GM10248 (cell line): ENCODE data around the gene PPM1D.
"Not testable (repeated sequence)": the region's sequence is repeated elsewhere in the genome, so short reads cannot be mapped to it uniquely, and the experiment has no call there.

Experiments
- CTCF ChIA-PET: fragments of 300-600 bp; sonication (Branson Sonifier 250); formaldehyde crosslinking; extraction: SDS; loops from one replicate; lab custom pipeline; 2021; ENCODE audit warnings: antibody characterized with exemption; lab: Yijun Ruan, JAX
- POLR2A ChIA-PET: fragments of 350-650 bp; sonication (Branson Sonifier 250); formaldehyde crosslinking; extraction: SDS; loops from one replicate; lab custom pipeline; 2020; ENCODE audit warnings: antibody characterized with exemption; lab: Yijun Ruan, JAX
- DNase-seq: peaks from one replicate; pipeline ENCODE4 v3.0.0; 2012; ENCODE audit errors: extremely low spot score
- CTCF ChIP-seq: IDR thresholded peaks from 2 replicates; pipeline ENCODE4 v1.5.1; 2012; ENCODE audit warnings: mild to moderate bottlenecking, low read depth; ENCODE audit errors: extremely low read depth, missing control alignments, control extremely low read depth

PPM1D gene

DNA sequence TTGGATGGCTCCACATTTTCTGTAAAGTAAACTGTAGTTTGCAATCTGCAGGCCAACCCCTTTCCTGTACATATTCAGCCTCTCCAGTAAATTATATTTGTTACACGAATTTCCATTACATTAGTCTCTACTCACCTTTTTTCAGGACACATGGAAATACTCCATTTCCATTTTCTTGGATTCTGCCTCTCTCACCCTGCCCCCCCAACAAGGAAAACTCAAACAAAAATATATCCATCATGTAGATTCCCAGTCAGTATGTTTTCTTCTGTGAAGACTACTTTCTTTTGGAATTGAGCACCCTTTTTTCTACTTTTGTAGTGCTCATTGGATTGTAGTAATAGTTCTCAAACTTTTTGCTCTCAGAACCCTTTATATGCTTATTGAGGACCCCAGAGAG lies 2.9 kb downstream of the PPM1D start:
- ChIA-PET CTCF (interaction anchor here (1.0 to 7.1 kb wide), 4 partner anchors 10 to 36 kb away, joined by 3 to 34 read pairs (median 16); no protein-coding TSS in a partner anchor), POLR2A (interaction anchor here (0.7 kb wide), 2 partner anchors 12 to 49 kb away, joined by 3 read pairs; no protein-coding TSS in a partner anchor)
- DNase-seq, result no peak
- no peak for TF ChIP-seq CTCF

DNA sequence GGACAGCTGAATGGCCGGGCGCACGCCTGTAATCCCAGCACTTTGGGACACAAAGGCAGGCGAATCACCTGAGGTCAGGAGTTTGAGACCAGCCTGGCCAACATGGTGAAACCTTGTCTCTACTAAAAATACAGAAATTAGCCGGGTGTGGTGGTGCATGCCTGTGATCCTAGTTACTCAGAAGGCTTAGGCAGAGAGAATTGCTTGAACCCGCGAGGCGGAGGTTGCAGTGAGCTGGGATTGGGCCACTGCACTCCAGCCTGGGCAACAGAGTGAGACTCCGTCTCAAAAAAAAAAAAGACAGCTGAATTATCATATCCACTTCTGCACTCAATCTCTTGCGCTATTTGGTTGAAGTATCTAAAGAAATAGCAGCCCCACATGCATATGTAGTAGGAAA lies 3.5 kb downstream of the PPM1D start:
- ChIA-PET CTCF (interaction anchor here (1.0 to 7.1 kb wide), 3 partner anchors 10 to 35 kb away, joined by 3 to 34 read pairs (median 4); no protein-coding TSS in a partner anchor), POLR2A (interaction anchor here (1.3 kb wide), 1 partner anchor 11 kb away, joined by 4 read pairs; no protein-coding TSS in a partner anchor)
- DNase-seq, result not testable (repeated sequence)

- DNase-seq, result no peak
- ChIA-PET CTCF (interaction anchor here (1.0 to 7.1 kb wide), 2 partner anchors 11 to 34 kb away, joined by 4 to 34 read pairs; no protein-coding TSS in a partner anchor), POLR2A (interaction anchor here (1.3 kb wide), 1 partner anchor 9 kb away, joined by 4 read pairs; no protein-coding TSS in a partner anchor)
- TF ChIP-seq CTCF, result no peak
Observed at GRCh38 chr17:60604686-60605334, 4.8 kb downstream of the PPM1D start.

DNA sequence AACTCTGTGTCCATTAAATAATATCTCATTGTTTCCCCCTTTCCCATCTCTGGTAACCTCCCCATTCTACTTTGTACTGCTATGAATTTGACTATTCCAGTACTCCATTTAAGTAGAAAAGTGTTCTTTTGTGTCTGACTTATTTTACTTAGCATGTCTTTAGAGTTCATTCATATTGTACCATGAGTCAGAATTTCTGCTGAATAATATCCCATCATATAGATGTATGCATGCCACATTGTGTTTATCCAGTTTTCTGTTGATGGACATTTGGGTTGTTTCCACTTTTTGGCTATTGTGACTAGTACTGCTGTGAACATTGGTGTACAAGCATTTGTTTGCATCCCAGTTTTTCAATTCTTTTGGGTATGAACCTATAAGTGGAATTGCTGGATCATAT lies 6.0 kb downstream of the PPM1D start:
- ChIA-PET CTCF (interaction anchor here (7.1 kb wide), 1 partner anchor 33 kb away, joined by 34 read pairs; no protein-coding TSS in a partner anchor), POLR2A (no interaction called here)
- TF ChIP-seq CTCF, result no peak
- DNase-seq, result no peak

DNA sequence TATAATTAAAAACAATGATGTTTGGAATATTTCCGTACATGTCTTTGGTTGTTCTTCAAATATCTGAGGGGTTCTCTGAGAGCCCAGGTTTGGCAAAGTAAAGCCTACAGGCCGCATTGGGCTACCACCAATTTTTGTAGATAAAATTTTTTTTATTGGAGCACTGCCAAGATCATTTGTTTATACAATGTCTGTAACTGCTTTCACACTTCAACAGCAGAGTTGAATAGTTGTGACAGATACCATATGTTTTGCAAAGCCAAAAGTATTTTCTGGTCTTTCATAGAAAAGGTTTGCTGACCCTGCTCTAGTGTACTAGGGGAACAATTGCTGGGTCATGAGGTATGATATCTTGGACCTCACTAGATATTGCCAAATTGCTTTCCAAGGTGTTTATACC lies 10.5 kb downstream of the PPM1D start:
- DNase-seq, result no peak
- ChIA-PET CTCF (no interaction called here), POLR2A (no interaction called here)
- TF ChIP-seq CTCF, result no peak

GRCh38 chr17:60611321-60611720 lies 11.3 kb downstream of the PPM1D start:
- POLR2A ChIA-PET, CTCF ChIA-PET, DNase-seq: not testable (repeated sequence)

GRCh38 chr17:60613325-60613724 lies 13.3 kb downstream of the PPM1D start:
- ChIA-PET POLR2A (interaction anchor here (0.6 kb wide), 2 partner anchors 36 to 89 kb away, joined by 4 to 5 read pairs; no protein-coding TSS in a partner anchor), CTCF (interaction anchor here (0.7 to 2.2 kb wide), 3 partner anchors 12 to 25 kb away, joined by 4 to 12 read pairs (median 7); partner anchors contain the start of gene PPM1D)
- no peak for DNase-seq
- no peak for TF ChIP-seq CTCF

DNA sequence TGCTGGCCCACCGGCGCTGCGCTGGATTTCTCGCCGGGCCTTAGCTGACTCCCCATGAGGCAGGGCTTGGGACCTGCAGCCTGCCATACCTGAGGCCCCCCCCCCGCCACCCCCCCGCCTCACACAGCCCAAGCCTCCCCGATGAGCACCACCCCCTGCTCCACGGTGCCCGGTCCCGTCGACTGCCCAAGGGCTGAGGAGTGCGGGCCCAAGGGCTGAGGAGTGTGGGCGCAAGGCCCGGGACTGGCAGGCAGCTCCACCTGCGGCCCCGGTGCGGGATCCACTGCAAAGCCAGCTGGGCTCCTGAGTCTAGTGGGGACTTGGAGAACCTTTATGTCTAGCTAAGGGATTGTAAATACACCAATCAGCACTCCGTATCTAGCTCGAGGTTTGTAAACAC lies 13.8 kb downstream of the PPM1D start:
- not testable (repeated sequence) for DNase-seq
- CTCF ChIA-PET, result interaction anchor here (1.1 to 2.2 kb wide), 2 partner anchors 25 to 27 kb away, joined by 3 to 12 read pairs; no protein-coding TSS in a partner anchor
- POLR2A ChIA-PET, result interaction anchor here (0.6 to 1.1 kb wide), 2 partner anchors 9 to 90 kb away, joined by 4 to 5 read pairs; no protein-coding TSS in a partner anchor

DNA sequence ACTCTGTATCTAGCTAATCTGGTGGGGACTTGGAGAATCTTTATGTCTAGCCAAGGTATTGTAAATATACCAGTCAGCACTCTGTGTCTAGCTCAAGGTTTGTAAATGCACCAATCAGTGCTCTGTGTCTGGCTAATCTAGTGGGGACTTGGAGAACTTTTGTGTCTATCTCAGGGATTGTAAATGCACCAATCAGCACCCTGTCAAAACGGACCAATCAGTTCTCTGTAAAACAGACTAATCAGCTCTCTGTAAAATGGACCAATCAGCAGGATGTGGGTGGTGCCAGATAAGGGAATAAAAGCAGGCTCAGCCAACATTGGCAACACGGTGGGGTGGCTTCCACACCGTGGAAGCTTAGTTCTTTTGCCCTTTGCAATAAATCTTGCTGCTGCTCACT lies 14.3 kb downstream of the PPM1D start:
- POLR2A ChIA-PET, result interaction anchor here (1.1 kb wide), 1 partner anchor 10 kb away, joined by 4 read pairs; no protein-coding TSS in a partner anchor
- not testable (repeated sequence) for DNase-seq
- CTCF ChIA-PET, result interaction anchor here (1.0 to 2.2 kb wide), 3 partner anchors 24 to 28 kb away, joined by 3 to 12 read pairs (median 3); no protein-coding TSS in a partner anchor
